Subcutaneous abdominal adipose tissue (tissue), 5 donors: ENCODE results near the gene IGDCC3.

ENCODE experiments used
- H3K27ac ChIP-seq: one replicate; pipeline ENCODE4 v1.7.0; 2013; ENCODE audit warnings: low read depth, mild to moderate bottlenecking, inconsistent platforms, low read length, moderate library complexity
- H3K27me3 ChIP-seq, 5 donors: one replicate each; pipeline ENCODE4 v1.7.0; 2013; ENCODE audit warnings: low read length in 5 of 5, inconsistent platforms in 1 of 5; ENCODE audit not compliant: control insufficient read depth in 5 of 5, insufficient read depth in 4 of 5
- H3K36me3 ChIP-seq, 5 donors: one replicate each; pipeline ENCODE4 v1.7.0; 2013; ENCODE audit warnings: low read length in 5 of 5; ENCODE audit not compliant: control insufficient read depth in 5 of 5, insufficient read depth in 5 of 5
- H3K4me1 ChIP-seq, 5 donors: one replicate each; pipeline ENCODE4 v1.7.0; 2013; ENCODE audit warnings: low read length in 5 of 5, mild to moderate bottlenecking in 3 of 5, moderate library complexity in 1 of 5; ENCODE audit not compliant: control insufficient read depth in 5 of 5, insufficient read depth in 5 of 5
- H3K4me3 ChIP-seq, 5 donors: one replicate each; pipeline ENCODE4 v1.7.0; 2013; ENCODE audit warnings: low read length in 5 of 5, low read depth in 1 of 5
- H3K9ac ChIP-seq, 5 donors: one replicate each; pipeline ENCODE4 v1.7.0; 2013; ENCODE audit warnings: low read length in 5 of 5, mild to moderate bottlenecking in 4 of 5, moderate library complexity in 3 of 5
- H3K9me3 ChIP-seq, 5 donors: one replicate each; pipeline ENCODE4 v1.7.0; 2013; ENCODE audit warnings: low read length in 5 of 5; ENCODE audit not compliant: control insufficient read depth in 5 of 5
- donor health status: healthy.
- donor health status: healthy.
- donor health status: healthy.
- donor health status: healthy.
- donor health status: healthy.

Gene IGDCC3

DNA sequence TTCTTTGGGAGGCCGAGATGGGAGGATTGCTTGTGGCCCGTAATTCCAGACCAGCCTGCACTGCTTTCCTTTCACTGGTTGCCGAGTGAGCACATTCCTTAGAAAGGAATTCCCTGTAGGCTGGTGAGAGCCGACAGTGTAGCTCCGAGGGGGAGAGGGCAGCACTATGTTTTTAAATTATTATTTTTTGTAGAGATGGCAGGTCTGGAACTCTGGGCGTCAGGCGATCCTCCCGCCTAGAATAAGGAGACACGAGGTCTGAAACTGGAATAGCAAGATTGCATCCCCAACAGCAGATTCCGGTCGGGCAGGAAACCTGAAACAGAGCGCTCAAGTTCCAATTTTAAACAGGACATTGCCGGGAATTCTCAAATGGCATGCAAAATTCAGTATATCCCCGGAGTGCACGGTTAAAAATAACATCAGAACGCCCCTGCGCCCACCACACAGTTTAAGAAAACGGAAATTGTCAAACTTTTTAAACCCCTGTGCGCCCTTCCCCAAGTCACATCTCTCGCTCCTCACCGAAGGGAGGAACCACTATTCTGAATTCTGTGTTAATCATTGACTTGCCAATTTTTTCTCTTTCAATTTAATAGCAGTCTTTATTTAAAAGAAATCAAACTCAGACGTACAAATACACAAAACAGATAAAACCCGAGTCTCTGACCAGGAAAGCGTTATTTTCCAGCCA, 74.0 kb downstream of the IGDCC3 start:
- H3K27ac ChIP-seq, result peak overlapping the region; percentile 83
- H3K9ac ChIP-seq, result peak overlapping the region; percentile 63 to 90 (median 81)
- H3K4me3 ChIP-seq, result peak overlapping the region; percentile 71 to 88 (median 74)
- no peaks in the 10 kb centered on the region for H3K36me3 ChIP-seq
- peaks cover 0 to 15% (median 15%) of the 10 kb centered on the region in 5 donors for H3K4me1 ChIP-seq
- H3K27me3 ChIP-seq, result no peaks in the 10 kb centered on the region
- no peaks in the 10 kb centered on the region for H3K9me3 ChIP-seq

DNA sequence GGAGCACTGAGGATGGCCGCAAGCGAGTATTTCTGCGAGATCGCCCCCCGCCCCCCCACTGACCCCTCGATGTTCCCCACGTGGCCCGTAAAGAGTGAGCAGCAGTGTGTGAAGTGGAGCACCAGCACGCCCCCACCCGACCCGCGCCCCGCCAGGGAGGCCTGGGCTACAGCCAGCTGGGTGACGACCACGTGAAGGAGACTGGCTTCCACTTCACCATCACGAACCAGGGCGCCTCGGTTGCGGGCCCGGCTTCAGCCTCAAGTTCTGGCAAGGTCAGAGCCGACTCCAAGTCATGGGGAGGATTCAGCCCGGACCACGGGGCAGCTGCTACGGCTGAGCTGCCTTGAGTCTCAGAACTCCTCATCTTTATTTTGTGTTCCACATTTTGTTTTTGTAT, 75.7 kb downstream of the IGDCC3 start:
- peaks cover 0 to 22% (median 18%) of the 10 kb centered on the region in 5 donors for H3K4me1 ChIP-seq
- H3K36me3 ChIP-seq, result no peaks in the 10 kb centered on the region
- no peak overlapping the region for H3K4me3 ChIP-seq
- no peak overlapping the region for H3K9ac ChIP-seq
- H3K27ac ChIP-seq, result no peak overlapping the region
- H3K9me3 ChIP-seq, result no peaks in the 10 kb centered on the region
- H3K27me3 ChIP-seq, result no peaks in the 10 kb centered on the region

DNA sequence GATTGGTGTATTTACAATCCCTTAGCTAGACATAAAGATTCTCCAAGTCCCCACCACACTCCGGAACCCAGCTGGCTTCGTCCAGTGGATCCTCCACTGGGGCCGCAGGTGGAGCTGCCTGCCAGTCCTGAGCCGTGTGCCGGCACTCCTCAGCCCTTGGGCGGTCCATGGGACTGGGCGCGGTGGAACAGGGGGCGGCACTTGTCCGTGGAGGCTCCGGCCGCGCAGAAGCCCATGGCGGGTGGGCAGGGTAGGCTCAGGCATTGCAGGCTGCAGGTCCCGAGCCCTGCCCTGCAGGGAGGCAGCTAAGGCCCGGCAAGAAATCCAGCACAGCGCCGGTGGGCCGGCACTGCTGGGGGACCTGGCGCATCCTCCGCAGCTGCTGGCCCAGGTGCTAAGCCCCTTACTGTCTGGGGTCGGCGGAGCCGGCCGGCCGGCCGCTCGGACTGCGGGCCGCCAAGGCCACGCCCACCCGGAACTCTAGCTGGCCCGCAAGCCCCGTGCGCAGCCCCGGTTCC, 76.8 kb downstream of the IGDCC3 start:
- no peak overlapping the region for H3K27ac ChIP-seq
- H3K9me3 ChIP-seq, result no peaks in the 10 kb centered on the region

DNA sequence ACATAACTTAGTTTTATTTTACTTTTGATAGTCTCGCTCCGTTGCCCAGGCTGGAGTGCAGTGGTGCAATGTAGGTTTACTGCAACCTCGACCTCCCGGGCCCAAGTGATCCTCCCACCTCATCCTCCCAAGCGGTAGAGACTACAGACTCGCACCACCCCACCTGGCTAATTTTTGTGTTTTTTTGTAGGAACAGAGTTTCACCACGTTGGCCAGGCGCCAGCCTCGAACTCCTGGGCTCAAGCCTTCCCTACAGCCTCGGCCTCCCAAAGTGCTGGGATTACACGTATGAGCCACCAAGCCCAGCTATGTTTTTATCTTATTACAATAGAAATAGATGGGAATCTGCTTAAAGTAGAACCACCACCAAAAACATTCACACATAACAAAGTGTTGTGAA, 79.1 kb downstream of the IGDCC3 start:
- H3K9ac ChIP-seq, result no peak overlapping the region
- H3K4me1 ChIP-seq, result peaks cover 0 to 19% (median 17%) of the 10 kb centered on the region in 5 donors
- no peaks in the 10 kb centered on the region for H3K36me3 ChIP-seq
- no peak overlapping the region for H3K4me3 ChIP-seq
- no peak overlapping the region for H3K27ac ChIP-seq
- no peaks in the 10 kb centered on the region for H3K27me3 ChIP-seq
- H3K9me3 ChIP-seq, result no peaks in the 10 kb centered on the region

More for the DNA sequence above, 76.8 kb downstream of the IGDCC3 start:
- H3K27me3 ChIP-seq, result no peaks in the 10 kb centered on the region
- H3K9ac ChIP-seq, result no peak overlapping the region
- H3K4me1 ChIP-seq, result peaks cover 0 to 26% (median 22%) of the 10 kb centered on the region in 5 donors
- no peak overlapping the region for H3K4me3 ChIP-seq
- H3K36me3 ChIP-seq, result no peaks in the 10 kb centered on the region

DNA sequence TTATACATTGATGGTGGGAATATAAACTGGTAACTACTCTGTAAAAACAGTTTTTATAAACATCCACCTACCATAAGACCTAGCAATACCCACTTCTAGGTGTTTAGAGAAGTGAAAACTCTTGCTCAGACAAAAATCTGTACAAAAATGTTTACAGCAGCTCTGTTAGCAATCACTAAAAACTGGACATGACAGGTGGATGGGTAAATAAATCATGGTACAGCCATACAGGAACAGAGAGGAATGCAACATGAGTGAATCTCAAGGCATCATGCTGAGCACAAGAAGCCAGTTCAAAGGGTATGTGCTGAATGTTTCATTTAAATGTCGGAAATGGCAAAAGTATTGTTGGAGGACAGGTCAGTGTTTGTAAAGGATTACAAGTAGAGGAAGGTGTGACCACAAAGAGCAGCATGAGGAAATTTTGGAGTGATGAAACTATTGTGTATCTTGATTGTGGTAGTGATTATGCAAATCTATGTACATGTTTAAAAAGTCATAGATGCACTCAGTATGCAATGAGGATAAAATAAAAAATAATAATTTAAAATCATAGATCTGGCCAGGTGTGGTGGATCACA, 84.8 kb downstream of the IGDCC3 start:
- no peak overlapping the region for H3K27ac ChIP-seq
- no peaks in the 10 kb centered on the region for H3K27me3 ChIP-seq
- no peaks in the 10 kb centered on the region for H3K9me3 ChIP-seq
- no peaks in the 10 kb centered on the region for H3K36me3 ChIP-seq
- H3K4me3 ChIP-seq, result no peak overlapping the region
- H3K9ac ChIP-seq, result no peak overlapping the region
- H3K4me1 ChIP-seq, result peaks cover 0 to 14% (median 12%) of the 10 kb centered on the region in 5 donors

DNA sequence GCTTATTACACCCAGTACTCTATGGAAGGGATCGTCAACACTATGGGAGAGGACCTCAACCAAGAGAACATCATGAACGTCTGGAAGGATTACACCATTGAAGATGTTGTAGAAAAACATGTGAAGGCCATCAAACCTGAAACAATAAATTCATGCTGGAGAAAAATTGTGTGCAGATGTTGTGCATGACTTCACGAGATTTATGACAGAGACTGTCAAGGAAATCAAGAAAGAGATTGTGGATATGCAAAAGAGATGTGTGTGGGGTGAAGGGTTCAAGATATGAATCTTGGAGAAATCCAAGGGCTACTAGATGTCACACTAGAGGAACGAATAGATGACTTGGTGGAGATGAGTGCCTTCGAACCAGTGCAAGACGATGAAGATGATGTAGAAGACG, 87.6 kb downstream of the IGDCC3 start:
- Histone ChIP-seq H3K9me3 (no peaks in the 10 kb centered on the region), H3K27ac (no peak overlapping the region), H3K4me3 (no peak overlapping the region), H3K36me3 (no peaks in the 10 kb centered on the region), H3K27me3 (no peaks in the 10 kb centered on the region), H3K4me1 (peaks cover 3 to 21% (median 15%) of the 10 kb centered on the region in 5 donors), H3K9ac (no peak overlapping the region)

DNA sequence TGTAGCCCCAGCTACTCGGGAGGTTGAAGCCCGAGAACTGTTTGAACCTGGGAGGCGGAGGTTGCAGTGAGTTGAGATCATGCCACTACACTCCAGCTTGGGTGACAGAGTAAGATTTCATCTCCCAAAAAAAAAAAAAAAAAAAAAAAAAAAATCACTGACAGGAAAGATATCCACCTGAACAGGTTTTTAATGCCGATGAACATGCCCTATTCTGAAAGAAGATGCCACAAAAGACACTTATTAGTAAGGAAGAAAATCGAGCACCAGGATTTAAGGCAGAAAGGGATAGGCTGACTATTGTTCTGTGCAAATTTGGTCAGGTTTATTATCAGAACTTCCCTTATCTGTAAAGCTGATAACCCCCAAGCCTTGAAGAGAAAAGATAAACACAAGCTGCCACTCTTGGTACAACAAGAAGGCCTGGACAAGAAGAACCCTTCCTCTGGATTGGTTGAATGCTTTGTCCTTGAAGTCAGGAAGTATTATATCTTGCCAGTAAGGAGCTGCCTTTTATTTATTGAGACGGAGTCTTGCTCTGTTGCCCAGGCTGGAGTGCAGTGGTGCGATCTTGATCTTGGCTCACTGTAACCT, 88.4 kb downstream of the IGDCC3 start:
- peaks cover 3 to 20% (median 15%) of the 10 kb centered on the region in 5 donors for H3K4me1 ChIP-seq
- H3K4me3 ChIP-seq, result no peak overlapping the region
- H3K36me3 ChIP-seq, result no peaks in the 10 kb centered on the region
- no peak overlapping the region for H3K27ac ChIP-seq
- H3K27me3 ChIP-seq, result no peaks in the 10 kb centered on the region
- H3K9ac ChIP-seq, result no peak overlapping the region
- H3K9me3 ChIP-seq, result no peaks in the 10 kb centered on the region

DNA sequence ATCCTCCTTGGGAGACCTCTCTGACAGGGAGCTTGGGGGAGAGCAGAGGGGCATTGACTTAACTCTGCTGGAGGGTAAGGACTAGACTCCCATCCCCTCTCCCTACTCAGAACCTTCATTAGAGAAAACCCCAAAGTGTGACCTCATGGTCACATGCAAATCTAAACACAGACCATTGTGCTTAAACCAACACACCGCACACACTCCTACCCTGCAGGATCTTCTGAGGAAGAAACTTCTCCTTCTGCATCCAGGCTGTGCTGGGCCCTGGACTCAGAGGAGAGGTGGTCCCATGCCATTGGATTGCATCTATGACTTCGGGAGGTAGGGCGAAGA, 90.3 kb downstream of the IGDCC3 start:
- Histone ChIP-seq H3K9ac (peak overlapping the region in 3 of 5 donors; percentile 22 to 86 (median 68)), H3K36me3 (peaks cover 0 to 2% (median 0%) of the 10 kb centered on the region in 5 donors), H3K4me3 (peak overlapping the region in 2 of 5 donors; percentile 80 to 84), H3K9me3 (no peaks in the 10 kb centered on the region), H3K4me1 (peaks cover 3 to 20% (median 15%) of the 10 kb centered on the region in 5 donors), H3K27ac (peak overlapping the region; percentile 75), H3K27me3 (no peaks in the 10 kb centered on the region)

DNA sequence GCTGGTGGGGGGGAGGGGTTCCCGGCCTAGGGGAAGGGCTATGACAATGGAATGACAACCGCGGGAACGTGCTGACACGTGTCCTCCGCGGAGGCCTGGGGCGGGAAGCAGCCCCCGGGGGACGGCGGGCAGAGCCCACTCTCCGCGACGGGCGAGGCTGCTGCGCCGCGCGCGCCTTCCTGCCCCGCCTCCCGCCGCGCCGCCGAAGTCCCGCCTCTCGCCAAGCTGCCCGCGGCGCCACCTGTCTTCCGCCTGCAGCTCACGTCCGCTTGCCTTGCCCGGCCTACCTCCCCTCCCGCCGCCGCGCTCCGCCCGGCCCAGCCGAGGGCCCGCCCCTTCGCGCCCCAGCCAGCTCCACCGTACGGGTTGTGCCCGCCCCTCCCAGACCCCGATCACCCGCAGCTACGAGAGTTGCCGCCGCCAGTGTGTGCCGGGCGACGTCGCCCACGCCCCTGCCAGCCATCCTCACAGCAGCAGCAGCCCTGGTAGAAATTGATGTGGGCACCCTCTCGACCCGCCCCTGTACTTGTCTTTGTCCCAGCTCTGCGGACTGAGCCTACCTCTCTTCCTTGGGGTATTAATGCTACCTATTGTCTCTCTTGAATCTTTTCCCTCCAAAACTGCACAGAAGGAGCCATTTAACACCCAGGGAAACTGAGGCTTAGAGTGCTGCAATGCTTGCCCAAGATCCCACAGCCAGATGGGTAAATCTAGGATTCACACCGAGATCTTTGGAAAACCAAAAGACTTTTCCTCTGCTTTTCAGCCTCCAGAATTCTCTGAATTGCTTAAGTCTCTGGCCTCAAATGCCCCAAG, 90.9 kb downstream of the IGDCC3 start, which contains the start of gene PARP16:
PARP16 (minus strand) TSS at position 180 of the 816 bp plus-strand sequence. CDS start 457 bp downstream, outside the sequence.
- Histone ChIP-seq H3K4me3 (peak within 1 kb of the TSS; percentile 80 to 84 (median 82)), H3K9ac (peak within 1 kb of the TSS; percentile 63 to 92 (median 84)), H3K4me1 (peaks cover 3 to 20% (median 15%) of the 10 kb centered on the region in 5 donors), H3K36me3 (peaks cover 0 to 4% (median 0%) of the 10 kb centered on the region in 5 donors), H3K27ac (peak within 1 kb of the TSS; percentile 75), H3K9me3 (no peaks in the 10 kb centered on the region), H3K27me3 (no peaks in the 10 kb centered on the region)
